ENCODE results near the gene ELOB.

Gene ELOB

DNA sequence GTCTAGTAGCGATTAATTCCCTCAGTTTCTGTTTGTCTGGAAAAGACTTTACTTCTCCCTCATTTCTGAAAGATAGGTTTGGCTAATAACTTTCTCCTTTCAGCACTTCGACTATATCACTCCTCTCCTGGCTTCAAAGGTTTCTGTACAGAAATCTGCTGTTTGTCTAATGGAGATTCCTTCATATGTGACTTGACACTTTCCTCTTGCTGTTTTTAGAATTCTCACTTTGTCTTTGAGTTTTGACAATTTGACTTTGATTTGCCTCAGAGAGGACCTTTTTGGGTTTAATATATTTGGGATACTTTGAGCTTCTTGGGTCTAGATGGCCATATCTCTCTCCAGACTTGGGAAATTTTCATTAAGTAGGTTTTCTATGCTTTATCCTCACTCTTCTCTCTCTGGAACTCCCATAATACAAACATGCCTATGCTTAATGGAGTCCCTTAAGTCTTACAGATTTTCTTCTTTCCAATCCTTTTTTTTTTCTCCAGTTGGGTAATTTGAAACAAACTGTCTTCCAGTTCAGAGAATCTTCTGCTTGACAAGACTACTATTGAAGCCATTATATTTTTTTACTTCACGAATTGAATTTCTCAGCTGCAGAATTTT is 32.2 kb upstream of the ELOB start:
- DNase-seq = no peak

- DNase-seq = no peak
Observed at GRCh38 chr16:2808181-2808580, 31.1 kb upstream of the ELOB start.

- DNase-seq = no peak
Observed at GRCh38 chr16:2806286-2806685, 29.2 kb upstream of the ELOB start.

GRCh38 chr16:2804728-2805127 is 27.6 kb upstream of the ELOB start:
- no peak for DNase-seq

- no peak for DNase-seq
Observed at GRCh38 chr16:2803545-2804195, 26.6 kb upstream of the ELOB start.

GRCh38 chr16:2799859-2800226 is 22.8 kb upstream of the ELOB start:
- DNase-seq = no peak

DNA sequence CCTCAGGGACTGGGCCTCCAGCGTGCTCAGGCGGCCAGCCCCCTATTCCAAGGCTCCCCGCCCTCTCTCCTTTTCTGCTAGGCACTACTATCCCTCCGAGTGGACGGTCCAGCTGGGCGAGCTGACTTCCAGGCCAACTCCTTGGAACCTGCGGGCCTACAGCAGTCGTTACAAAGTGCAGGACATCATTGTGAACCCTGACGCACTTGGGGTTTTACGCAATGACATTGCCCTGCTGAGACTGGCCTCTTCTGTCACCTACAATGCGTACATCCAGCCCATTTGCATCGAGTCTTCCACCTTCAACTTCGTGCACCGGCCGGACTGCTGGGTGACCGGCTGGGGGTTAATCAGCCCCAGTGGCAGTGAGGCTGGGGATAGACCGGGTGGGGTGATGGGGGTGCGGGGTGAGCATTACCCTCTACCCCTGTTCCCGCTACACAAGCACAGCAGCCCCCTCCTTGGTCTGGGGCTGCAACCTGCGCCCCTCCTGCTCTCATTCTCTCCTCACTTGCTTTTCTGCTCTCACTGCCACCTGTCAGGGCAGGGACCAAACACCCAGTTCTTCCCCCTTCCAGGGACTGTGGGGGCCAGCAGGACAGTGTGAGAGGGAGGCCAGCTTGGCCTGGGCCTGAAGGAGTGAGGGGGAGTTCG is 22.3 kb upstream of the ELOB start:
- no peak for DNase-seq

GRCh38 chr16:2798723-2799204 is 21.7 kb upstream of the ELOB start:
- no peak for DNase-seq

- DNase-seq = no peak
Observed at GRCh38 chr16:2795395-2796143, 18.5 kb upstream of the ELOB start.

- DNase-seq = no peak
Observed at GRCh38 chr16:2792940-2793339, 15.9 kb upstream of the ELOB start.

- DNase-seq = no peak
Observed at GRCh38 chr16:2791174-2791573, 14.1 kb upstream of the ELOB start.

GRCh38 chr16:2790631-2791030 is 13.6 kb upstream of the ELOB start:
- no peak for DNase-seq

GRCh38 chr16:2787961-2788360 is 10.9 kb upstream of the ELOB start:
- no peak for DNase-seq

- DNase-seq = no peak
Observed at GRCh38 chr16:2787406-2787805, 10.3 kb upstream of the ELOB start, which contains the start of gene PRSS33. Gene PRSS33 (minus strand): TSS chr16:2787560. CDS start chr16:2786547, 1,013 bp downstream.

DNA sequence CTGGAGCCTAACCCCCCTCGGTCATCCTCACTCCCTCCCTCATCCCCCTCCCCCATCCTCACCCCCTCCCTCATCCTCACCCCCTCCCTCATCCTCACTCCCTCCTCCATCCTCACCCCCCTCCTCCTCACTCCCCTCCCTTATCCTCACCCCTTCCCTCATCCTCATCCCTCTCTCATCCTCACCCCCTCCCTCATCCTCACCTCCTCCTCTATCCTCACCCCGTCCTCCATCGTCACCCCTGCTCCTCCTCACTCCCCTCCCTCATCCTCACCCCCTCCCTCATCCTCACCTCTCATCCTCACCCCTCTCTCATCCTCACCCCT is 9.7 kb upstream of the ELOB start:
- DNase-seq = no peak

GRCh38 chr16:2786061-2786825 is 9.2 kb upstream of the ELOB start:
- no peak for DNase-seq

DNA sequence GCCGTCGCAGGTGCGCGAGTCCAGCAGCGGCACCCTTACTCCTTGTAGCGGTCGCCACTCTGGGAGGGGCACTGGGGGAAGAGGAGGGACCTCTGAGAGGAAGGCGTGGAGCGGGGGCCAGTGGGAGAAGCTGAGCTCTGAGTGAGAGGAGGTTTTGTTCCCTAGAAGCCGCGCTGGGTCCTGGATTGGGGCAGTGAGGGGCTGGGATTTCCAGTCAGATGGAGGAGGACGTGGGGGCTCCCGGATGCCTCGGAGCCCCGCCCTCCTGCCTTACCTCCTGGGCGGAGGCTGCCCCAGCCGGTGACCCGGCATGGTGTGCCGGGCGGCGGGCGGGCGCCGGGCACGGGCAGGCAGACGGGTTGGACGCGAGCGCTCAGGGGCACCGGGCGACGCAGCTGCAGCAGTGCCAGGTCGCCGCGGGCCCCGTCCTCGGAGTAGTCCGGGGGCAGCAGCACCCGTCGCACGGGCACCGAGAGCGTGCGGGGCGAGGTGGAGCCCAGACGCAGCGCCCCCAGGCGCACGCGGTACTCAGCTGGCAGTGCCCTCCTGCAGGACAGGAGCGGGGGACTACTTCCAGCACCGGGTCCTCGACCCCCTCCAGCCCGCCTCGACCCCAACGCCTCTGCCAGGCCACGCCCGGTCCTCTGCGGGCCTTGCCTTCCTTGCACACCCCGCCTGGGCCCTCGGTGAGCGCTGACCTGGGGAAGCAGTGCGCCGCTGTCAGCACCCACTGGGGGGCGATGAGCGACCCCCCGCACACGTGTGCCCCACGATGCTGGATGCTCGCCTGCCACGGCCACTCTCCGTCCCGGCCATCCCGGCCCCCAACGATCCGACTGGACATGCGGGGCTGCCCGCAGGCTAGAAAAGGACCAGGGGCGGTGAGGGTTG is 8.3 kb upstream of the ELOB start:
- no peak for DNase-seq

DNA sequence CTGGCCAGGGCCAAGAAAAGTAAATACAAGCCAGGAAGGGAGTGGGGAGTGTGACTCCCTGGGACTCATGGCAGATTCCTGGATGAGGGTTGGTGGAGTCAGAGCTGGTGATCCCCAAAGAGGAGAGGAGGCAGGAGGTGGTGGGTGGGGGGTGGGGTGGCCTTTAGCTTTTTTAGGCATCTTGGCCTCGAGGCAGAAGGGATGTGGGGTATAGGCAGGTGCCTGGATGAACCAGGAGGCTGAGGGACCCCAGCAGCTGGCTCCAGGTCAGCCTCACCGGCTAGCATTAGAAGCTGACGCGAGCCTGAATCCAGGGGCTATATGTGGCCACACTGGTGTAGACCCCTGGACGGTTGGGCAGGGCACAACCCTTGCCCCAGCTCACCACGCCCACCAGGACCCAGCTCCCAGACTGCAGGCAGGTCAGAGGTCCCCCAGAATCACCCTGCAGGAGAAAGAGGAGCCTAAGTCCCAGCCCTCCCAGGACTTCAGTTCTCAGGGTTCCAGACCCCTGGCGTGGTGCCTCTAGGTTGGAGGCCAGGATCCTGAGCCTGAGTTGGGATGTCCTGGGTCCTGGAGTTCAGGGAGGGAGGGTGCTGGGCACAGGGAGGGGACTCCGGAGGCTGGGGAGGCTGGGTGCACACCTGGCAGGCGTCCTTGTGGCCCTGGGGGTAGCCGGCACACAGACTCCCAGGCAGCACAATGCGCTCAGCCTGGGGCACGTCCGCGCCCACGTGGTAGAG is 7.4 kb upstream of the ELOB start:
- no peak for DNase-seq

DNA sequence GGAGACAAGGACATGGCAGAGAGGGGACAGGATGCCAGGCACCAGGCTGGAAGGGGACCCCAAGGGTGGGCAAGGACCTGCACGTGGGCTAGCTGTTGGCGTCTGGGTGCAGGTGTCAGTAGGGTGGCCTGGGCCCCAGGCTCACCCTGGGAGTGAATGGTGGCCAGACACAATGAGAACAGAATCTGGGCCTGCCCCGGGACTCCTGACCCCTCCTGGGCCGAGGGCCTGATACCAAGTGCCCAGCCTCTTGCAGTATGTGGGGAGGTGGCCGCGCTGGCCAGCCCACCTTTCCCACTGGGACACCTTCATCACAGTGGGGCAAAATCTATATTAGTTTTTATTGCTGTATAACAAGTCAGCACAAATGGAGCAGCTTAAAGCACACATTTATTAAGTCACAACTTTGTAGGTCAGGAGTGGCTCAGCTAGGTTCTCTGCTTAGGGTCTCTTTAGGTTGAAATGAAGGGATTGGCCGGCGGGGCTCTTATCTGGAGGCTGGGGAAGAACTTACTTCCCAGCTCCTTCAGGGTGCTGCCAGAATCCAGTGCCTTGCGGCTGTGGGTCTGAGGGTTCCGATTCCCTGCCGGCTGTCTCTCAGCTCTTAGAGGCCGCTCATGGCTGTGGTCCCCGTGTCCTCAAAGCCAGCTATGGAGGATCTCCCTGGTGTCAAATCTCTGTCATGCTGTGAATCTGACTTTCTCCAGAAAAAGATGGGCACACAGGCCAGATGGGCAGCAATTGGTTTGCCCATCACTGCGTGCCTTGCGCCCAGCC is 6.7 kb upstream of the ELOB start:
- no peak for DNase-seq

All from activated CD4-positive, alpha-beta T cell treated with anti-CD3 and anti-CD28 coated beads, Interleukin-2, amount 50 U/mL, for 1 hour (primary cell).